ENCODE measurements around the gene LYPD6. TPM values are rescaled to one million over a fixed set of nuclear protein-coding genes. Genes with fewer than 3 reads are reported as not detected.

LYPD6 gene
- total and polyA plus RNA-seq, 2 experiments from 2014 or later: 4.9 to 12.4 TPM

GRCh38 chr2:149409506-149409905, 79.1 kb downstream of the LYPD6 start:
- H3F3A ChIP-seq (replicated peaks; ENCODE audit: low read depth): no peaks in the 10 kb centered on the region
- H2AFZ ChIP-seq: no peak overlapping the region
- DNase-seq (ENCODE audit: low spot score) (no peak), ATAC-seq (no peak)
- H3K36me3 ChIP-seq (ENCODE audit: insufficient read depth): no peaks in the 10 kb centered on the region
- no peaks in the 10 kb centered on the region; the same call in 1 of the 2 replicates for H3K79me2 ChIP-seq (replicated peaks; ENCODE audit: insufficient read depth)
- no peaks in the 10 kb centered on the region; the same call in 1 of the 2 replicates for H3K4me1 ChIP-seq (ENCODE audit: insufficient read depth)
- H3K4me2 ChIP-seq: no peak overlapping the region
- H3K27ac Mint-ChIP-seq: no peak overlapping the region
- no peak overlapping the region for H3K27ac ChIP-seq (ENCODE audit: low read depth)
- H3K27me3 ChIP-seq (ENCODE audit: insufficient read depth): no peaks in the 10 kb centered on the region
- H3K4me1 Mint-ChIP-seq: peaks cover 7% of the 10 kb centered on the region
- peaks cover 6% of the 10 kb centered on the region; the same call in 2 of the 3 replicates for H3K9me3 Mint-ChIP-seq
- peaks cover 2% of the 10 kb centered on the region for H3K27me3 Mint-ChIP-seq (ENCODE audit: insufficient read depth, low read depth, poor library complexity)
- no peak overlapping the region for H3K4me3 ChIP-seq
- TF ChIP-seq ZNF462 (CRISPR knock-in tag; IDR thresholded peaks at IDR 0.05) (no peak), ZNF331 (CRISPR knock-in tag; IDR thresholded peaks at IDR 0.05; ENCODE audit: low read depth) (no peak), EZH2phosphoT487 (IDR thresholded peaks at IDR 0.05; ENCODE audit: unreplicated experiment) (no peak), POLR2AphosphoS5 (IDR thresholded peaks at IDR 0.05; ENCODE audit: low read depth) (no peak), STAT1 (IDR thresholded peaks at IDR 0.05; ENCODE audit: unreplicated experiment) (no peak), NANOG (IDR thresholded peaks at IDR 0.05; ENCODE audit: borderline replicate concordance) (no peak), EZH2 (IDR thresholded peaks at IDR 0.05; ENCODE audit: low read depth, unreplicated experiment) (no peak), JUNB (IDR thresholded peaks at IDR 0.05; ENCODE audit: unreplicated experiment) (no peak), CREB1 (CRISPR knock-in tag; IDR thresholded peaks at IDR 0.05; ENCODE audit: low read depth) (no peak), ETS1 (IDR thresholded peaks at IDR 0.05) (no peak), ZNF114 (CRISPR knock-in tag; IDR thresholded peaks at IDR 0.05) (no peak), REST (IDR thresholded peaks at IDR 0.05; ENCODE audit: unreplicated experiment) (no peak)
- H3K9me2 ChIP-seq (ENCODE audit: insufficient read depth): no peaks in the 10 kb centered on the region
- no peak overlapping the region for H3K4me3 Mint-ChIP-seq
- H3K36me3 Mint-ChIP-seq (ENCODE audit: low read depth): peaks cover 13% of the 10 kb centered on the region; the same call in 1 of the 3 replicates
- 0 out of 2 replicates have a peak, but pooled peaks cover 4% of the 10 kb centered on the region for H4K20me1 ChIP-seq (replicated peaks; ENCODE audit: insufficient read depth)

All from GM23338 (cell line).